ENCODE measurements around the gene ARHGEF26. TPM values are rescaled to one million over a fixed set of nuclear protein-coding genes. Genes with fewer than 3 reads are reported as not detected.

The ARHGEF26 gene
- total and polyA plus RNA-seq, 5 experiments from 2014 or later, result 0.08 to 0.22 (median 0.13) TPM; not detected in 2

DNA sequence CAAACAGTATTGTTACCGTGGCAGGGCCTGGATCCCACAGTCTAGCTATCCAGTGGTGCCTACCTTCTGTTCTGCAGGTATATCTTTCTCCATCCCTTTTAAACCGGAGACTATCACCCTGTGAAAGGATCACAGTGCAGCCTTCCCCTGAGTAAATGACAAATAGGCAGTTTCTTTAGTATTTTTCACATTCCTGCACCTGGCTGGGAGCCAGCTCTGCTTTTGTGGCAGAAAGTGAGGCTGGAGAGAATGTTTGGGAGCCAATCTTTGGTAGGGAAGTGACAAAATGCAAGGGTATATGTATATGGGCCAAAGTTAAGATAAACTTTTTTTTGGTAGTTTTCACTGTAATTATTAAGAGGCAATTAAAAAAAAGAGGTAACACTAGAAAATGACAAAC lies 54.8 kb downstream of the ARHGEF26 start:
- POLR2A ChIA-PET, result no interaction called here
- H3K9me3 Mint-ChIP-seq, result no peaks in the 10 kb centered on the region
- H3K4me3 Mint-ChIP-seq, result no peak overlapping the region
- ATAC-seq (no peak), DNase-seq (no peak)
- no peaks in the 10 kb centered on the region for H3K4me1 Mint-ChIP-seq
- no peaks in the 10 kb centered on the region for H3K36me3 Mint-ChIP-seq
- no peak overlapping the region for H3K27ac Mint-ChIP-seq
- peaks cover 0 to 13% (median 4%) of the 10 kb centered on the region in 5 donors for H3K27me3 Mint-ChIP-seq

DNA sequence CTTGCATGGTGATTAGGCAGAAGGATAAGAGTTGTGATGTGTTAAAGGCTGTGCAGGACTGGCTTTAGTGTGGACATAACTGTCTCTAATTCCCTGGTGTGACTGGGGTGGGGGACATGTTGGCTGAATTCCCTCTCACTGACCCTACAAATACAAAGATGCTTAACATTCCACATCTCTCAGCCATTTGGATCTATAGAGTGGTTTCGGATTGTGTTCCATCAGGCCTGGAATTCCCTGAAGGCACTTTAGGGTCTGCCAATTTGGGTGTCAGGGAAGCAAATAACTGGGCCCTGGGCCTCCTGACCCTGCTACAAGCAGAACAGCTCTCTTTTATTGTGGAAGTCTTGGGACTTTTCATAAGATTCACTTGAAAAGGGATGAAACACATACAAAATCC lies 56.2 kb downstream of the ARHGEF26 start:
- no peaks in the 10 kb centered on the region for H3K36me3 Mint-ChIP-seq

DNA sequence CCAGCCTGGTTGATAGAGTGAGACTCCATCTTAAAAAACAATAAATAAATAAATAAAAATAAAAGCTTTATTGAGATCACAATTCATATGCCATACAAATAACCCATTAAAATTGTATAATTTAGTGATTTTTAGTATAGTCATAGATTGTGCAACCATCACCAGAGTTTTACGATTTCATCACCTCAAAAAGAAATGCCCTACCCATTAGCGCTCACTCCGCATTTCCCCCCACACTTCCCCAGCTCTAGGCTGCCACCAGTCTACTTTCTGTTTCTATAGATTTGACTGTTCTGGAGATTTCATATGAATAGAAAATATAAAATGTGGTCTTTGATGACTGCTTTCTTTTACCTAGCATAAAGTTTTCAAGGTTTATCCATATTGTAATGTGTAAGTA lies 57.0 kb downstream of the ARHGEF26 start:
- Mint-ChIP-seq H3K9me3 (no peaks in the 10 kb centered on the region), H3K4me1 (no peaks in the 10 kb centered on the region), H3K27ac (no peak overlapping the region), H3K36me3 (no peaks in the 10 kb centered on the region), H3K4me3 (no peak overlapping the region), H3K27me3 (peaks cover 0 to 12% (median 7%) of the 10 kb centered on the region in 5 donors)
- POLR2A ChIA-PET, result no interaction called here
- DNase-seq, result no peak
- no peak for ATAC-seq

More for the DNA sequence above, 56.2 kb downstream of the ARHGEF26 start:
- no peaks in the 10 kb centered on the region for H3K9me3 Mint-ChIP-seq
- no peaks in the 10 kb centered on the region for H3K4me1 Mint-ChIP-seq
- H3K27ac Mint-ChIP-seq, result no peak overlapping the region
- no peak overlapping the region for H3K4me3 Mint-ChIP-seq
- no peak for DNase-seq
- H3K27me3 Mint-ChIP-seq, result peaks cover 0 to 9% (median 7%) of the 10 kb centered on the region in 5 donors
- POLR2A ChIA-PET, result no interaction called here
- ATAC-seq, result no peak

DNA sequence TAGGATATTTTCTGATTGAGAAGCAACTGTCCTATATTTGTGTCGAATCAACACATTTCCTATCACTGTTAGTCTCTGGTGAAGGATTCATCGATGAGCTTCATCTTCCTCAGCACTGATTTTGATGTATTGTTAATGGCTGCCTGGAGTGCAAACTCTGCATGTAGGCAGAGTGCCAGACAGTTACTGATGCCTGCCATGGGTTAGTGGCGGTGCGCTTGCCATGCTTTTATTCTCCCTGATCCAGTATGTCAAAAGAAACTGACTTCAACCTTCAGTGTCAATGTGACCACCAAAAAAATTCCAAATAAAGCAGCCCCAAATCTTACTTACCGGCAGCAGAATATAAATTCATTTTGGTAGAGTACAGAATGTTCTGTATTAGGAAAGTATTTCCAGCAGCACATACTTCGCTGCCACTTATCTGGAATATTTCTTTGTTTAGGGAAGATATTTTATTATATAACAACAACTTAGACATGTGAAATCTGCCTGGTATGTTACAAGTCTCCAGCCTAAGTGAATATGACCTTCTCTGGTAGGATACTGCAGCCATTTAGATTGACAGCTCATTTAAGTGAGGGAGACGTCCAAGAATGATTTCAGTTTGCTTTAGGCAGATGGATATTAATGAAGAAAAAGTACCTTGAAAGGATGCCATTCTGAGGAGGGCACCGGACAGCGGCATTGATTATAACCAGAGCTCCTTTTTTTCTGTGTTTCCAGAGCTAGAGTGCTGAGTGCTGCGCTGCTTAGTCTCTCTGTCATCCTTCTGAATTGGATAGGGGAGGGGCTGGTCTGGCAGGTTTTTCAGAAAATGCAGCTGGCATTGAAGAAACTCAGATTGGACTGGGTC lies 59.9 kb downstream of the ARHGEF26 start:
- Mint-ChIP-seq H3K27ac (no peak overlapping the region), H3K36me3 (no peaks in the 10 kb centered on the region), H3K4me1 (no peaks in the 10 kb centered on the region), H3K4me3 (no peak overlapping the region), H3K27me3 (peaks cover 3 to 29% (median 16%) of the 10 kb centered on the region in 5 donors), H3K9me3 (no peaks in the 10 kb centered on the region)
- DNase-seq (no peak), ATAC-seq (no peak)
- POLR2A ChIA-PET, result no interaction called here

DNA sequence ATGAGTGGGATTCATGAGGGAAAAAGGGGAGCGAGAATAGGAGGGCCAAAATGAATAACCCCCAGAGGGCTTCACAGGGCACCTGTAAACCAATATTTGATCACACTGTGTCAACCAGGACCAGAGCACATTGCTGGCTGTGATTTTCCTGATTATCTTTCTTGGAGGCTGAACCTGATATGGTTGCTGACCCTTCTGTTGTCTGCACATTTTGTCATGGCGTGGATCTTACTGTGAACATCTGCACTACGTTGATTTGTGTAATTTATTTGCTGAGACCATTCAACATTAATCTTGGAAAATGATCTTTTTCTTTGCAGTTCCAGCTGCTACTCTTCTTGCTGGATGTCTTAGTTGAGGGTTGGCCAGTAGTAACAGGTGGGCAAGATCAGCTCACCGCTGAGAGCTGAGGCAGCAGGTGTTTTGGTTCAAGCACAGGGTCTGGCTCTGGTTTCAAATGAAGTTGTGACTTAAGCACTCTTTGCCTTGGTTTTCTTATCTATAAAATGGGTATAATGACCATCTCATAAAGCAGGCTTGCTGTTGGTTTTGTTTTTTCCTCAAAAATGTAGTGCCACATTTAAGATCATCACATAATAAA lies 61.2 kb downstream of the ARHGEF26 start:
- ATAC-seq (no peak), DNase-seq (no peak)
- no peaks in the 10 kb centered on the region for H3K9me3 Mint-ChIP-seq
- H3K27ac Mint-ChIP-seq, result no peak overlapping the region
- H3K4me3 Mint-ChIP-seq, result no peak overlapping the region
- no peaks in the 10 kb centered on the region for H3K4me1 Mint-ChIP-seq
- peaks cover 3 to 29% (median 10%) of the 10 kb centered on the region in 5 donors for H3K27me3 Mint-ChIP-seq
- H3K36me3 Mint-ChIP-seq, result no peaks in the 10 kb centered on the region
- POLR2A ChIA-PET, result no interaction called here

DNA sequence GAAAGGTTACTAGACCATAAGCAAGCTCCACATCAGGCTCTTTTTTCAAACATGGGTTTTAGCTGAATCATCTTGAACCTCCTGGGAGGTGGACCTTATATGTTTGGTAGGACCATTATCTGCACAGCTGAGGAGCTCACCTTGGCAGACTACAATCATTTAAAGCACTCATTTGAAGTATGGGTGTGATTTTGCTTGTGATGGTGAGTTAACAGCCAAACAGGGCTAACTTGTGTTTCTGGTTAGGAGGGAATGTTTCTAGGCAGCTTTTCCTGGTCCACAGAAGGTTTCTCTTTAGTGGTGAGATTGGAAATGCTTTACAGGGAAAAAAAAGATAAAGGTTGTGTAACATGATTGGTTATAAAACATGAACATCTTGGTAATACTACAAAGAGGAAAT lies 61.8 kb downstream of the ARHGEF26 start:
- DNase-seq (no peak), ATAC-seq (no peak)
- Mint-ChIP-seq H3K27ac (no peak overlapping the region), H3K27me3 (peaks cover 3 to 29% (median 9%) of the 10 kb centered on the region in 5 donors), H3K36me3 (no peaks in the 10 kb centered on the region), H3K9me3 (no peaks in the 10 kb centered on the region), H3K4me1 (no peaks in the 10 kb centered on the region), H3K4me3 (no peak overlapping the region)
- POLR2A ChIA-PET, result no interaction called here

DNA sequence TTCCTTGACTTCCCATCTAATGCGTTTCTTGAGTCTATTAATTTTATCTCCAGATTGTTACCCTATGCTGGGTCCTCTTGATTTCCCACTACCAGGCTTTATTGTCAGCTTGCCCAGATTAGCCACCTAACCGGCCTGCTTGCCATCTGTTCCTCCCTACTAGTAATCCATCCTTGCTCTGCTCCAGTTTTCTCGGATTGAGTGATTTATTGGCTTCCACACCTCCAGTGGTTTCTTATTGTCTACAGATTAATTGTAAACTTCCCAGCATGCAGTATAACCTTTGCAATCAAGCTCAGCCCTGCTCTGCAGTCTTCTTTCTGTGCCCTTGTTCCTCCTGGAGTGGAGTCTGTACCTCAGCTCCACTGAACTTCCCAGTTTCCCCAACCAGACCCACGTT lies 63.4 kb downstream of the ARHGEF26 start:
- Mint-ChIP-seq H3K4me3 (no peak overlapping the region), H3K27ac (no peak overlapping the region), H3K27me3 (peaks cover 3 to 29% (median 9%) of the 10 kb centered on the region in 5 donors), H3K9me3 (no peaks in the 10 kb centered on the region), H3K36me3 (no peaks in the 10 kb centered on the region), H3K4me1 (peaks cover 0 to 3% (median 0%) of the 10 kb centered on the region in 4 donors)
- no peak for ATAC-seq
- DNase-seq, result no peak
- POLR2A ChIA-PET, result no interaction called here

DNA sequence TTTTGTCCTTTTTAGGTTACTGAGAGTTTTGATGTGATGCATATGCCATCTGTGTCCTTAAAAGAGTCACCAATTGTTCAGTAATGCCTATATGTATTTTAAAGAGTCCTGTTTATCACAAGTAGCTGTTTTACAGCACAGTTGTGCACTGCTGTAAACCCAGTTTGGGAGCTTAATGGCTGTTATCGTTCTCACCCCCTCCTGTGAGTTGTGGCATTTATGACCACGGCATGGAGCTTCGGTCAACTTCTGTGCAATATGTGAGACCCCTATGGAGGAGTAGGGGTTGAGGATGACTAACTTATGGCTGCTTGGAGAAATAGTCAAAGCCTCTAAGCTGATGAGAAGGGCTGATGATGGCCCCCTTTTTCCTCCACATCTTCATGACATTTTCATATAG lies 67.2 kb downstream of the ARHGEF26 start:
- Mint-ChIP-seq H3K4me3 (no peak overlapping the region), H3K27me3 (peaks cover 3 to 25% (median 9%) of the 10 kb centered on the region in 5 donors)
- POLR2A ChIA-PET, result no interaction called here

DNA sequence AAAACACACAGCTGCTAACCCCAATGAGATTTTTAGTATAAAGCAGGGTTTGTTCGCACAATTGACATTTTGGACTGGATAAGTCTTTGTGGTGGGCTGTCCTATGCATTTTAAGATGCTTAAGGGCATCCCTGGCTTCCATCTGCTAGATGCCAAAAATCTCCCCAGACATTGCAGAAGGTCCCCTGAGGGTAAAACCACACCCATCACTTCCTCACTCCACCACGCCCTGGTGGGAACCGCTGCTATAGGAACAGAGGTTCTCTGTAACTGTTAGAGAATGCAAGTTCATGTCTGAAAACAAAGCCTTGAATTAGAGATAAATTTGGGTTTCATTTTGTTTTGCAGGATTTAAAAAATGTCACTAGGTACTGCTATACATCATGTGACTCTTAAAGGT lies 67.7 kb downstream of the ARHGEF26 start:
- Mint-ChIP-seq H3K9me3 (no peaks in the 10 kb centered on the region), H3K4me1 (peaks cover 0 to 3% (median 0%) of the 10 kb centered on the region in 4 donors), H3K27ac (no peak overlapping the region), H3K27me3 (peaks cover 3 to 25% (median 9%) of the 10 kb centered on the region in 5 donors), H3K4me3 (no peak overlapping the region), H3K36me3 (no peaks in the 10 kb centered on the region)
- DNase-seq, result no peak
- ATAC-seq, result no peak
- POLR2A ChIA-PET, result no interaction called here

More for the DNA sequence above, 67.2 kb downstream of the ARHGEF26 start:
- no peak for DNase-seq
- no peak overlapping the region for H3K27ac Mint-ChIP-seq
- H3K36me3 Mint-ChIP-seq, result no peaks in the 10 kb centered on the region
- H3K4me1 Mint-ChIP-seq, result peaks cover 0 to 3% (median 0%) of the 10 kb centered on the region in 4 donors
- ATAC-seq, result no peak
- no peaks in the 10 kb centered on the region for H3K9me3 Mint-ChIP-seq

DNA sequence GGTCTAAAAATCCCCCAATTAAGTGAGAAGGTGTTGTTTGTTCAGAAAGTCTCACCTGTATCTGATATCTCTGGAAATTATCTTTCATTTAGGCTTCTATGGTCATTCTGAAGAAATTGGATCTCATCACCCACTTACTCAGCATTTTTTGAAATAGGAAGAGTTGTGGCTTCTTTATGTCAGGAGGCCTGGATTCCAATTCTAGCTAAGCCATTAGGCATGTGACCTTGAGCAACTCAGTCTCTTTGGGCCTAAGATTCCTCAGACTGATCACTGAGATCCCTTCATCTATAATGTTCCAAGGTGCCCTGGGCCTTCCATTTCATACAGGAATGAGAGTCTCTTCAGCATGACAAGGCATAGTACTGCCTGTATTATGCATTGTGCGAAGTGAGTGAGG lies 70.3 kb downstream of the ARHGEF26 start:
- peaks cover 0 to 3% (median 0%) of the 10 kb centered on the region in 4 donors for H3K4me1 Mint-ChIP-seq
- no peak for DNase-seq
- H3K27me3 Mint-ChIP-seq, result peaks cover 0 to 21% (median 2%) of the 10 kb centered on the region in 5 donors
- no peaks in the 10 kb centered on the region for H3K36me3 Mint-ChIP-seq
- H3K9me3 Mint-ChIP-seq, result no peaks in the 10 kb centered on the region
- no peak overlapping the region for H3K4me3 Mint-ChIP-seq
- H3K27ac Mint-ChIP-seq, result no peak overlapping the region
- POLR2A ChIA-PET, result no interaction called here
- ATAC-seq, result no peak

DNA sequence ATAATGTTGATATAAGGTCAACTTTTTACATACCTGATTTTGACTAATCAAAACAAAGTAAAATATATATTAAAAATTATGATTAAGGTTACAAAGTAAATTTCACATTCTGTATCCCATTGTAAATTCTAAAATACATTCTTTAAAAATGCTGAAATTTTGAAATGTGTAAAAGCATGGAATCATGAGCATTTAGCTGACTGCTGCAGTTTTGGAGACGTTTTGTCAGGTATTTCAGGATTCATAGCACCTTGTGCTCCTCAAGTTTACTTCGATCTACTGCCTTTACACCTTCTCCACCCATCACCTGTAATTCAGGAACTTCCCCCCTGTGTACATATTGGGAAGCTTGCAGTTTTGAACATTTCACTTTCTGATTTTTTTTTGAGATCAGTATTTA lies 71.0 kb downstream of the ARHGEF26 start:
- POLR2A ChIA-PET, result no interaction called here

DNA sequence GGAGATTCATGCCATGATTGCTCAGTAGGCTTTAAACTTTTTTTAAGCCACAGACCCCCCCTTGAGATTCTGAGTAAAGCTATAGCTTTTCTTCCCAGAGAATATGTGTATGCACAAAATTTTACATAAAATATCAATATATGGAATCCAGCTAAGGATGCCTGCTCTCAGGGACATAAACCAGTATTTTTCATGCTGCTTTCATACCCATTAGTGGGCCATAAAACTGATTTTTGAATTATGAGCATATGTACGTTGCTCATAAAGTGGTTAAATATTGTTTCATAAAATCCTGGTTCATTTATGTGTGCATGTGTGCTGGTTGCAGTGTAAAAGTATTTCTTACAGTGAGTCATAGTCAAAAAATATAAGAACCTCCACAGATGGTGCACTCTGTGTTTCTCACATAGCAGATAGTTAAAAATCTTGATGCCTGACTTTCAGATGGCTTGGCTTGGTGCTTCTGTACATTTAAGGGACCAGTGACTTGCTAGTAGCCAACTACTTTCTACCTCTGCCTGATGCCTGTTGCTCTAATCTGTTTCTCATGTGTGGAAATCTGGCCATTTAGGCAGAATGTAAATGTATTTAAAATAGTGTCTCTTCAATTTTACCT lies 71.9 kb downstream of the ARHGEF26 start:
- H3K9me3 Mint-ChIP-seq, result no peaks in the 10 kb centered on the region
- no peaks in the 10 kb centered on the region for H3K36me3 Mint-ChIP-seq
- peaks cover 0 to 21% (median 2%) of the 10 kb centered on the region in 5 donors for H3K27me3 Mint-ChIP-seq
- H3K4me3 Mint-ChIP-seq, result no peak overlapping the region
- DNase-seq (no peak), ATAC-seq (no peak)
- H3K4me1 Mint-ChIP-seq, result peaks cover 0 to 3% (median 0%) of the 10 kb centered on the region in 4 donors
- POLR2A ChIA-PET, result no interaction called here
- no peak overlapping the region for H3K27ac Mint-ChIP-seq

More for the DNA sequence above, 71.0 kb downstream of the ARHGEF26 start:
- ATAC-seq, result no peak
- Mint-ChIP-seq H3K27ac (no peak overlapping the region), H3K27me3 (peaks cover 0 to 21% (median 2%) of the 10 kb centered on the region in 5 donors), H3K36me3 (no peaks in the 10 kb centered on the region), H3K4me1 (peaks cover 0 to 3% (median 0%) of the 10 kb centered on the region in 4 donors), H3K9me3 (no peaks in the 10 kb centered on the region), H3K4me3 (no peak overlapping the region)
- DNase-seq, result no peak

DNA sequence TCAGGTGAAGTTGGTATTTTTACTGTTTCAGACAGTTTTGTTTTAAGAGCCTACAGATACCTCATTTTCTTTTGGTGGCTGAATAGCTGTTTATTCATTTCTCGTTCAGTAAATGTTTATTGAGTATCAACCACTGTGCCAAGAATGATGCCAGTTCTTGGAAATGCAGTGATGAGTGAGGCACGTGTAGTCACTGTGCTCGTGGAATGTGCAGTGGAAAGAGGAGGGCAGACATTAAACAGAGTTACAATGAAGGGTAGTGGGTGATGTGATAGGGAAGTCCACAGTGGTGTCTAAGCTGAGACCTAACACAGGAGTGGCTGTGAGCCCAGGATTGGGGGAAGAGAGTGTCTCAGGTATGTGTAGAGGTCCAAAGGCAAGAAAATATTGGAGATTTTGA lies 73.7 kb downstream of the ARHGEF26 start:
- H3K27ac Mint-ChIP-seq, result no peak overlapping the region
- POLR2A ChIA-PET, result no interaction called here
- no peaks in the 10 kb centered on the region for H3K4me1 Mint-ChIP-seq
- ATAC-seq, result no peak
- H3K4me3 Mint-ChIP-seq, result no peak overlapping the region
- DNase-seq, result no peak
- H3K9me3 Mint-ChIP-seq, result peaks cover 0 to 5% (median 0%) of the 10 kb centered on the region in 9 donors
- H3K27me3 Mint-ChIP-seq, result peaks cover 0 to 21% (median 2%) of the 10 kb centered on the region in 5 donors
- H3K36me3 Mint-ChIP-seq, result no peaks in the 10 kb centered on the region

Measured in naive thymus-derived CD8-positive, alpha-beta T cell (primary cell).